Right lobe of liver (tissue), 4 donors: Measurements from ENCODE around the gene NPRL2.

Source experiments
- CTCF ChIP-seq, 4 donors: fragments of 200-600 bp in 3 of 4; fragments of 450-650 bp in 1 of 4; IDR thresholded peaks; one replicate each; pipeline versions ENCODE4 v1.5.1 to v1.8.0; 2016 to 2022; ENCODE audit warnings: antibody characterized with exemption in 4 of 4, mild to moderate bottlenecking in 2 of 4
- POLR2A ChIP-seq: fragments of 450-650 bp; IDR thresholded peaks from one replicate; pipeline ENCODE4 v1.6.1; 2017; ENCODE audit warnings: antibody characterized with exemption, mild to moderate bottlenecking
- donor health status: DM: no; HTN: no; CAD: no.
- donor health status: DM: no; HTN: no; CAD: no.
- donor health status: DM: no; HTN: yes; CAD: no.

GRCh38 chr3:50373146-50374051, 22.8 kb upstream of the NPRL2 start:
- TF ChIP-seq POLR2A, result no peak
- TF ChIP-seq CTCF (IDR thresholded peaks at IDR 0.05), result no peak
